Left renal cortex interstitium (tissue), 4 donors: ENCODE results near the gene CEP72. TPM values are rescaled to one million over a fixed set of nuclear protein-coding genes. Genes with fewer than 3 reads are reported as not detected.
"Not testable (repeated sequence)": the region's sequence is repeated elsewhere in the genome, so short reads cannot be mapped to it uniquely, and the experiment has no call there.

Experiments used
- DNase-seq, 4 donors: peaks; one replicate each; pipeline ENCODE4 v3.0.0-alpha.2; 2013; ENCODE audit warnings: low read depth in 4 of 4, low spot score in 2 of 4, missing footprints in 1 of 4
- polyA plus RNA-seq, 4 donors: library from polyadenylated mRNA; unstranded; fragments of 120-200 nt; gene quantifications; one replicate each; pipeline ENCODE4 v1.2.1, GENCODE V29; 2013; ENCODE audit not compliant: insufficient read length in 4 of 4

Gene CEP72
- polyA plus RNA-seq, 4 donors, result 6.1 to 14.4 (median 9.6) TPM

- DNase-seq, result no peak
Measured at GRCh38 chr5:610744-611730, 1.1 kb upstream of the CEP72 start.

GRCh38 chr5:612498-613424, 621 bp downstream of the CEP72 start:
- DNase-seq, result peak in 1 of 4 donors; percentile 4

- no peak for DNase-seq
Measured at GRCh38 chr5:616484-617039, 4.4 kb downstream of the CEP72 start.

- no peak for DNase-seq
Measured at GRCh38 chr5:617896-618295, 5.8 kb downstream of the CEP72 start.

- DNase-seq, result no peak
Measured at GRCh38 chr5:618450-618849, 6.3 kb downstream of the CEP72 start.

- no peak for DNase-seq
Measured at GRCh38 chr5:619444-619843, 7.3 kb downstream of the CEP72 start.

GRCh38 chr5:620152-620551, 8.0 kb downstream of the CEP72 start:
- DNase-seq, result no peak

- DNase-seq, result no peak
Measured at GRCh38 chr5:620586-621180, 8.5 kb downstream of the CEP72 start.

GRCh38 chr5:621341-621761, 9.2 kb downstream of the CEP72 start:
- no peak for DNase-seq

- DNase-seq, result no peak
Measured at GRCh38 chr5:622359-622758, 10.2 kb downstream of the CEP72 start.

GRCh38 chr5:622946-623522, 10.9 kb downstream of the CEP72 start:
- DNase-seq, result no peak

GRCh38 chr5:623531-623930, 11.4 kb downstream of the CEP72 start:
- no peak for DNase-seq

GRCh38 chr5:624118-624950, 12.2 kb downstream of the CEP72 start:
- DNase-seq, result no peak

- no peak for DNase-seq
Measured at GRCh38 chr5:624951-625230, 12.8 kb downstream of the CEP72 start.

GRCh38 chr5:625516-625915, 13.4 kb downstream of the CEP72 start:
- no peak for DNase-seq

GRCh38 chr5:626850-627249, 14.7 kb downstream of the CEP72 start:
- DNase-seq, result no peak

- DNase-seq, result no peak
Measured at GRCh38 chr5:627840-628239, 15.7 kb downstream of the CEP72 start.

- DNase-seq, result not testable (repeated sequence)
Measured at GRCh38 chr5:628351-629205, 16.4 kb downstream of the CEP72 start.
